CD4-positive, alpha-beta T cell treated with Interleukin-12 subunit alpha and Interleukin-12 subunit beta, for 1 hour (primary cell): ENCODE data around the gene AGBL5.

Experiments
- DNase-seq: peaks from one replicate; pipeline ENCODE4 v3.0.0-alpha.2; 2020

The AGBL5 gene

GRCh38 chr2:27024188-27024587 is 27.3 kb upstream of the AGBL5 start:
- DNase-seq = no peak

- no peak for DNase-seq
Measured at GRCh38 chr2:27024812-27025211, 26.7 kb upstream of the AGBL5 start.

DNA sequence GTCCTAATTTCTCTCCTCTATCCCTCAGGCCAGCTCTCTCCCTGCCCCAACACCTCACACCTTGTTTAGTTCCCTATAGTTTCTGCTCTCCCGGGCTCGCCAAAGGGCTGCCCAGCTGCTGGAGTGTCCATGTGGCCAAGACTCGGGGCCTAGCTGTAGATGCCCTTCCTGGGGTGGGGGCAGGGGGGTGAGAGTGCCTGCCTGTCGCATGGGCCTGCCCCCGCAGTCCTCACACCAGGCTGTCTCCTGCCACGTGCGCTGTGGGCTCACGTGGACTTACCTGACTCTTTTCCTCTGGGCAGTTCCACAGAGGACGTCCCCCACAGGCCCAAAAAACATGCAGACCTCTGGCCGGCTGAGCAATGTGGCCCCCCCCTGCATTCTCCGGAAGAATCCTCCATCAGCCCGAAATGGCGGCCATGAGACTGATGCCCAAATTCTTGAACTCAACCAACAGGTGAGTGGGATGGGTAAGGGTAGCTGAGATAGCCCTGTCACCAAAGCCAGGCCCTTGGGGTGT is 26.1 kb upstream of the AGBL5 start:
- no peak for DNase-seq

- no peak for DNase-seq
Measured at GRCh38 chr2:27025861-27026851, 25.3 kb upstream of the AGBL5 start.

DNA sequence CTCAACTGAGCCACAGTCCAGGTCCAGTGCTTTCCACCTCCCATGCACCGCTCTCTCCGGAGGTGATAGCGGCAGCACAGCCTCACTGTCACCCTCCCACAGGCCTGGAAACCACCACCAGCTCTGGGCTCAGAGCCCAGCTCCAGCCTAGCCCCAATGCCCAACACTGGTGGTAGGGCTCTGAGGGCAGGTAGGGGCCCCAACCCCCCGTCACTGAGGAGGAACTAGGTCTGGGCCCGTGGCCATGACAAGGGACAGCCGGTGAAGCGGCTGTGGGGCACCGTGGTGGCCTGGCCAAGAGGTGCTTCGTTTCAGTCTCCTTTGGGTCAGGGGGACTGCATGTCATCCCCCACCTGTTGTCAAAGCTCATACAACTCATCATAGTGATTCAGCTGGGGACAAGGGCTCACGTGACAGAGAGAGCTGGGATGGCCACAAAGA is 24.2 kb upstream of the AGBL5 start:
- DNase-seq = no peak

- DNase-seq = no peak
Measured at GRCh38 chr2:27029051-27029450, 22.4 kb upstream of the AGBL5 start.

DNA sequence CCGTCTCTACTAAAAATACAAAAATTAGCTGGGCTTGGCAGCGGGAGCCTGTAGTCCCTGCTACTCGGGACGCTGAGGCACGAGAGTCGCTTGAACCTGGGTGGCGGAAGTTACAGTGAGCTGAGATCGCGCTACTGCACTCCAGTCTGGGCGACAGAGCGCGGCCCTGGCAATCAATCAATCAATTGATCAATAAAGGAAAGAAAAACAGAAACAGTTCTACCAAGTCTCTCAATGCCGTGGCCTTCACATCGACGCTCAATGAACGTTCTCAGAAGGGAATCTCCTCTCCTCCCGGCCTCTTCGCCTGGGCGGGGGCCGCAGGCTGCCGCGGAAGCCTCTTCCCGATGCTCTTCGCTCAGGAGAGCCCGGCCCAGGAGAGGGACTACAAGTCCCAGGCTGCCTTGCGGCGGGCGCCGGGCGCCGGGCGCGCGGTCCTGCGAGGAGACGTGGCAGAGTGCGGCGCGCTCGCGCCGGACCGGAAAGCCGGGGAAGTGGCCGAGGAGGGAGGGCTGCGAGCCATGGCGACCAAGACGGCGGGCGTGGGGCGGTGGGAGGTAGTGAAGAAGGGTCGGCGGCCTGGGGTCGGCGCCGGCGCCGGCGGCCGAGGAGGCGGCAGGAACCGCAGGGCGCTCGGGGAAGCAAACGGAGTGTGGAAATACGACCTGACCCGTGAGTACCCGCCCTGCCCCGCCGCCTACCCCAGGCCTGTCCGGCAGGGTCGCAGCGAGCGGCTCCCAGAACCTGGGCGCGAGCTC is 18.8 kb upstream of the AGBL5 start, which contains the start of gene TMEM214:
TMEM214 (plus strand) TSS at position 471 of the 758 bp plus-strand sequence; CDS start at position 522, 51 bp downstream.
- DNase-seq = peak; percentile 82

DNA sequence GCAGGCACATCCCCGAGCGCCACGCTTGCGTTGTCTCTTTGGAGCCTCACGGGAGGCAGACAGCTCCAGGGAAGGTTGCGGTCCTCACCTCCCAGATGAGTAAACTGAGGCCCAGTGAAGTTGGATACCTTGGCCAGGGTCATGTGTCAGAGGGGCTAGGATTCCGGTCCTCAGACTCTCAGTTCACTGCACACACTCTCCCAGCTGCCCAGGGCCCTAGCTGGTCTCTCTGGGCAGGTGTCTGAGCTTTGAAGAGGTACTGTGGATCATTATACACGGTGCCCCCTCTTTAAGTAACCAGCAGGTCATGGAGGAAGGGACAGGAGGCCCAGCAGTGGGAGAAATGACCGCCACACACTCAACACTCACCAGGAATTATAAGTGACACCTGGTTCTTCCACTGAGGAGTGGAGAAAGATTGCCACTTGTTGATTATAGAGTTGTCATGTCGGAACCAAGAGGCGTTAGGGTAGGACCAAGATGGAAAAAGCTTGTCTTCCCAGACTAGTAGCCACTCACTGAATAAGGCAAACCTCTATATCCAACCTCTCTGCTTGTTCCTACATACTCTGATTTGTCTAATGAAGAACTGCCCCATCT is 18.1 kb upstream of the AGBL5 start:
- no peak for DNase-seq

DNA sequence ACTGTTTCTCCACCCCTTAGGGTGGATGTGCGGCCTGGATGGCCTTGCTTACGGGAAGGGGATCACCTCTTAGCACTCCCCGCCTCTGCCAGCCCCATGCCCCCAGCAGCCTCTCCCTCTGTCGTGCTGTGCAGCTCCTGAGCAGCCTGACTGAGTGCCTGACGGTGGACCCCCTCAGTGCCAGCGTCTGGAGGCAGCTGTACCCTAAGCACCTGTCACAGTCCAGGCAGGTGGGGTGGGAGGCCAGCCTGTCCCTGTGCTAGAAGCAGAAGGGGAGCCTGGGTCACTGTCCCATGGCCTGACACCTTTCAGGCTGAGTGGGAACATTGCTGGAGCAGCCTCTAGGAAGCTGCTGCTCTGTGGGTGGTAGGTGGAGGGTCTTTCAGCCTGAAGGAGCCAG is 13.5 kb upstream of the AGBL5 start:
- DNase-seq = no peak

DNA sequence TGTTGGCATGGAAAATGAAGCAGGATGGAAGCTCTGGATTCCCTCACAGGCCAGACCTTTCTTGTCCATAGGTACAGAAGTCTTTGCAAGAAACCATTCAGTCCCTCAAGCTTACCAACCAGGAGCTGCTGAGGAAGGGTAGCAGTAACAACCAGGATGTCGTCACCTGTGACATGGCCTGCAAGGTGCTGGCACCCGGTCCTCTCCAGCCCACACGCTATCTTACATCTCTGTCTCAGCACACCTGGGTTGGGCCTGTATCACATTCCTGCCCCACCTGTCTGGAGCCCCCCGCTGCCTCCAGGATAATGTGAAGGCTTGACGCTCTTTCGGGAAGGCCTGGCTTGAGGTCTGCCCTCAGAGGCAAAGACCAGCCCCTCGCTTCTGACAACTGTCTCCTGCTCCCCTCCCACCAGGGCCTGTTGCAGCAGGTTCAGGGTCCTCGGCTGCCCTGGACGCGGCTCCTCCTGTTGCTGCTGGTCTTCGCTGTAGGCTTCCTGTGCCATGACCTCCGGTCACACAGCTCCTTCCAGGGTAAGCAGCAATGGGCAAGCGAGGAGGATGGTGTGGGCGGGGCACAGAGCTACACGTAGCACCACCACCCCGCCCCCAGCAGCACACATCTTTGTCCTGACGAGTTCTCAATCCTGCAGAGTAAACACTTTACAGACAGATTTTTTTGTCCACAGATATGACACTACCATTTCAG is 12.7 kb upstream of the AGBL5 start:
- DNase-seq = no peak

DNA sequence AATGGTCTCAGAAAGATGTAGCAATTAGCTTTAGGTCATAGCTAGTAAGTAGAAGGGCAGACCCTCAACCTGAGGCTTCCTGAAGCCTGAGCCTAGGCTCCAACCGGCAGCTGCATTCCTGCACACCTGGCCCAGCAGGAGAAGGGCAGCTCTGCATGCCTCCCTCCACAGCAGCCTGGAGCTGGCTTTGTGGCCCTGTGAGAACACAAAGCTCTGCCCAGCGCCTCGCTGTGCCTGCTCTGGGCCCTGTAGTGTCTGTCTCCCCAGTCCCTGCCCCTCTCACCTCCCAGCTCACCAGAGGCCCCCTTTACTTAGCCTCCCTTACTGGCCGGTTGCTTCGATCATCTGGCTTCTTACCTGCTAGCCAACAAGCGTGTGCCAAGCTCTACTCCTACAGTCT is 12.0 kb upstream of the AGBL5 start:
- no peak for DNase-seq

DNA sequence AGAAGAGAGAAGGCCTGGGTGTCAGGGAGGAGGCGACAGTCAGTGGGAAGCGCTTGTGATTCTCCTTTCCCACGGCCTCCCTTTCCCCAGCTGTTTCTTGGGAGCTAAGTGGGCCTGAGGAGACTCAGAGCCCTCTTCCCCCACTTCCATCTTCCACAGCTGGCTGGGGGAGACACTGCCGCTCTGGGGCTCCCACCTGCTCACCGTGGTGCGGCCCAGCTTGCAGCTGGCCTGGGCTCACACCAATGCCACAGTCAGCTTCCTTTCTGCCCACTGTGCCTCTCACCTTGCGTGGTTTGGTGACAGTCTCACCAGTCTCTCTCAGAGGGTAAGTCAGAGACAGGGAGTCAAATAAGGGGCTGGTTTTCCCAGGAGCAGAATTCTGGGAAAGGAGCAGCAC is 11.6 kb upstream of the AGBL5 start:
- DNase-seq = no peak

DNA sequence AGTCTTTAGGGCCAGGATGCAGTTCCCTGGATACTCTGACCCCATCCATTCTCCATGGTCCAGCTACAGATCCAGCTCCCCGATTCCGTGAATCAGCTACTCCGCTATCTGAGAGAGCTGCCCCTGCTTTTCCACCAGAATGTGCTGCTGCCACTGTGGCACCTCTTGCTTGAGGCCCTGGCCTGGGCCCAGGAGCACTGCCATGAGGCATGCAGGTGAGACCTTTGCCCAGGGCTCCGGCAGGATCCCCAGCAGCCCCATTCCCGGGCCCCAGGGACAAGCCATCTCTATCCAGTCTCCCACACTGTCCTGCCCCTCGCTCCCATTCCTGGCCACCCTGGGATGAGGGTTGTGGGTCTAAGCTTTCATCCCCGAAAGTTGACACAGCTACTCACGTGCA is 11.2 kb upstream of the AGBL5 start:
- no peak for DNase-seq

GRCh38 chr2:27041752-27042151 is 9.7 kb upstream of the AGBL5 start:
- DNase-seq = no peak

DNA sequence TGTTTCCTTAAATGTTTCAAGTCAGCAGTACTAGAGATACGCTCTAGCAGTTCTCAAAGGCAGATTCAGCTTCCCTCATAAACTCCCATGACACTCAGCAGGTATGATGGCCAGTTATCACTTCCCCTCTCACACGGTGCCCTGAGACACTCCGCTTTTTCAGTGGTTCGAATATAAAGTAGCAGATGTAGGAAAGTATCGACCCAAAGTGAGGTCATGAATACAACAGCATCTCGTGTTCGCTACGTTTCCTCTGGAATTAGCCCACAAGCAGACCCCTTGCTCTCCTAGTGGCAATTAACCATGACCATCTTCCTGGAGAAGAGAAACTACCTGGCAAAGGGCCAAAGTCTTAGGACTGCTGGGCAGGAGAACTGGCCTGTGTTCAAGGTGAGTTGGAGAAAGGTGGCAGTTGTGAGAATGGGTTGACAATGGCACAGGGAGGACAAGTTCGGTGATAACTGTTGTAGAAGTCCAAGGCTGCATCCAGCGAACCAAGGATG is 9.3 kb upstream of the AGBL5 start:
- DNase-seq = no peak

DNA sequence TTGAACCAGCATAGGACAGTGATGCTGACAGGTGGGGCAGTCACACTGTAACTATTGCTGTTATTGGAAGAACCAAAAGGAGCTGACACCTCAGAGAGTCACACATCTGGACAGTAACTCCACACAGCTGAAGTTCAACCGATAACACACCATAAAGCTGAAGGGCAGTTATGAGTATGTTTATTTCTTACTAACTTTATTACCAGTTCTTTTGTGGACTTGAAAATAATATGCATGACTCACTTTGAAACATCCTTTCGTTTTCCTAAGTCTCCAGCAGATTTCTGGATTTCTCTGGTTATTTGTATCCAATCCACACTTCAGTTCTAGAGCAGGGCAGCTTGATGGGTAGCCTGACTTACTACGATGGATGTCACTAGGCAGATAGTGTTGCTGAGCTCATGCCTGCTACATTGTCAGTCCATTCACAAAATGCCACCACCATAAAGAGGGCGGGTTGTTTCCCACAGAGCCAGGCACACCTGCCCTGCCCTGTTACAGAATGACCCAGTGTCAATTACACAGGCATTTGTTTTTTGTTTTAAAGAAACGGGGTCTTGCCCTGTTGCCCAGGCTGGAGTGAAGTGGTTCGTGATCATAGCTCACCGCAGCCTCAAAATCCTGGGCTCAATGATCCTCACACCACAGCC is 8.4 kb upstream of the AGBL5 start:
- no peak for DNase-seq

GRCh38 chr2:27049422-27050280 is 1.8 kb upstream of the AGBL5 start:
- DNase-seq = peak; percentile 73

GRCh38 chr2:27050281-27050995 is 1.0 kb upstream of the AGBL5 start:
- peak; percentile 95 for DNase-seq

DNA sequence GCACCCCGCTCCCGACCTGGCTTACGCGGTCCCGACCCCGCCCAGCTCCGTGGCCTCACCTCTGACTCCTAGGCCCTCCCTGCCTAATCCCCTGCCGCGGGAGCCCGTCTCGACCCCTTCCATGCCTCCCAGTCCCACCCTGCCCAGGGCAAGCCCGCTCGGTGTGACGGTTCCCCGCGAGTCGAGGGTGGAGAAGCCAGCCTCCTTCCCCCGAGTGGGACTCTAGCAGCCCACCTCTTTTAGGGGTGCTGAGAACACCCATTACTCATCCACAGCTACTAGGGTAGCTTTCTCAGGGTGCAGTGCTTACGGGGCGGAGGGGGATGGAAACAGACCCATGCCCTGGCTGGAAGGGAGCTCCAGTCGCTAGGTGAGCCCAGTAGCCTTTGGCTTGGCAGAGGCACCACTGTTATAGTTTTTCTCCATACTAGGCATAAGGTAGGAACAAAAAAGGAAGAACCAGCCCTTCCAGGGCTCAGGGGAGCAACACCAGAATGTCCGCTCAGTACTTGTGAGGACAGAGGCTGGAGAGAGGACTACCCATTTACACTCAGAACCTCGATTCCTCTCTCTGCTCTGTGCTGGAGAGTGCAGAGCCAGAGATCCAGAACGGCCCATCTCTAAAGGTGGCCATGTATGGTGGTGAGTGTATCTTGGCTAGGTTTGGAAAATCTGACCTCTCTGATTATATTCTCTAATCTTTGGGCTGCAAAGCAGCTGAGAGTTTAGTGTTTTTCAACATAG is 606 bp downstream of the AGBL5 start:
- no peak for DNase-seq
